Astrocyte (in vitro differentiated cells and primary cell): ENCODE results near the gene ABHD17A. TPM values are rescaled to one million over a fixed set of nuclear protein-coding genes. Genes with fewer than 3 reads are reported as not detected.

Source experiments
- DNase-seq: peaks from one replicate; pipeline ENCODE4 v3.0.0-alpha.2; 2010; ENCODE audit warnings: low read depth
- FAIRE-seq: peaks from 2 replicates; lab custom pipeline; 2011; peaks lifted over from hg19 to GRCh38; lab: Jason Lieb, UNC
- H2AFZ ChIP-seq: 2 replicates; pipeline ENCODE4 v1.6.0; 2012; ENCODE audit warnings: low read depth, low read length, inconsistent platforms
- H3K27ac ChIP-seq: 2 replicates; pipeline ENCODE4 v1.5.1; 2011; ENCODE audit warnings: low read depth, low read length, inconsistent platforms
- H3K27me3 ChIP-seq: 2 replicates; pipeline ENCODE4 v1.6.0; 2011; ENCODE audit warnings: low read length, inconsistent platforms; ENCODE audit not compliant: insufficient read depth
- H3K36me3 ChIP-seq: 2 replicates; pipeline ENCODE4 v1.5.1; 2011; ENCODE audit warnings: low read length, inconsistent platforms; ENCODE audit not compliant: insufficient read depth
- H3K4me1 ChIP-seq: 2 replicates; pipeline ENCODE4 v1.5.1; 2011; ENCODE audit warnings: low read length, inconsistent platforms; ENCODE audit not compliant: insufficient read depth
- H3K4me2 ChIP-seq: 2 replicates; pipeline ENCODE4 v1.6.0; 2012; ENCODE audit warnings: low read length, inconsistent platforms
- H3K4me3 ChIP-seq: 2 replicates; pipeline ENCODE4 v1.5.1; 2011; ENCODE audit warnings: low read depth, mild to moderate bottlenecking, low read length, inconsistent platforms; ENCODE audit not compliant: insufficient read depth
- H3K79me2 ChIP-seq: 2 replicates; pipeline ENCODE4 v1.6.0; 2012; ENCODE audit warnings: mild to moderate bottlenecking, low read length, inconsistent platforms; ENCODE audit not compliant: insufficient read depth
- H3K9ac ChIP-seq: 2 replicates; pipeline ENCODE4 v1.6.0; 2012; ENCODE audit warnings: mild to moderate bottlenecking, low read length, inconsistent platforms
- H3K9me3 ChIP-seq: 2 replicates; pipeline ENCODE4 v1.5.1; 2012; ENCODE audit warnings: low read depth, mild to moderate bottlenecking, low read length, inconsistent platforms; ENCODE audit not compliant: insufficient read depth
- H4K20me1 ChIP-seq: 2 replicates; pipeline ENCODE4 v1.6.0; 2012; ENCODE audit warnings: low read length, inconsistent platforms; ENCODE audit not compliant: insufficient read depth
- H3K27ac Mint-ChIP-seq: one replicate; pipeline ENCODE4 v1.8.0; 2021; ENCODE audit warnings: mild to moderate bottlenecking, mixed read lengths; ENCODE audit not compliant: unreplicated experiment
- H3K27me3 Mint-ChIP-seq: one replicate; pipeline ENCODE4 v1.8.0; 2021; ENCODE audit warnings: low read depth, mixed read lengths; ENCODE audit not compliant: unreplicated experiment
- H3K36me3 Mint-ChIP-seq: one replicate; pipeline ENCODE4 v1.8.0; 2021; ENCODE audit warnings: low read depth, mixed read lengths; ENCODE audit not compliant: unreplicated experiment
- H3K4me1 Mint-ChIP-seq: one replicate; pipeline ENCODE4 v1.8.0; 2021; ENCODE audit warnings: low read depth, mixed read lengths; ENCODE audit not compliant: unreplicated experiment
- H3K4me3 Mint-ChIP-seq: one replicate; pipeline ENCODE4 v1.8.0; 2021; ENCODE audit warnings: mild to moderate bottlenecking, moderate library complexity, mixed read lengths; ENCODE audit not compliant: unreplicated experiment
- H3K9me3 Mint-ChIP-seq: one replicate; pipeline ENCODE4 v1.8.0; 2021; ENCODE audit warnings: mild to moderate bottlenecking, mixed read lengths; ENCODE audit not compliant: unreplicated experiment
- CTCF ChIP-seq: IDR thresholded peaks from 2 replicates; pipeline ENCODE4 v1.5.1; 2011; ENCODE audit warnings: low read depth, mild to moderate bottlenecking, inconsistent platforms, low read length, moderate library complexity; ENCODE audit not compliant: insufficient read depth
- EZH2 ChIP-seq: IDR thresholded peaks from 2 replicates; pipeline ENCODE4 v1.6.1; 2012; ENCODE audit warnings: mild to moderate bottlenecking, low read length, inconsistent platforms; ENCODE audit not compliant: insufficient read depth
- total RNA-seq: library from RNA; stranded (reverse); gene quantifications from 2 replicates; pipeline ENCODE4 v1.2.1, GENCODE V29; 2021

Gene ABHD17A
- total RNA-seq, 1 donor from 2014 or later, result 56.7 TPM

GRCh38 chr19:1844513-1845124 lies 40.7 kb downstream of the ABHD17A start:
- Histone ChIP-seq H3K27me3 (no peaks in the 10 kb centered on the region), H3K79me2 (peaks cover 88% of the 10 kb centered on the region), H2AFZ (no peak overlapping the region), H3K4me3 (no peak overlapping the region), H3K4me1 (peaks cover 14% of the 10 kb centered on the region), H3K4me2 (no peak overlapping the region), H3K36me3 (no peaks in the 10 kb centered on the region), H3K27ac (no peak overlapping the region), H4K20me1 (peaks cover 86% of the 10 kb centered on the region), H3K9me3 (no peaks in the 10 kb centered on the region), H3K9ac (no peak overlapping the region)
- FAIRE-seq (no peak), DNase-seq (no peak)
- Mint-ChIP-seq H3K4me1 (peaks cover 15% of the 10 kb centered on the region), H3K36me3 (no peaks in the 10 kb centered on the region), H3K27ac (no peak overlapping the region), H3K27me3 (no peaks in the 10 kb centered on the region), H3K9me3 (no peaks in the 10 kb centered on the region), H3K4me3 (no peak overlapping the region)
- TF ChIP-seq EZH2, result no peak
- no peak for TF ChIP-seq CTCF

GRCh38 chr19:1843646-1844394 lies 41.5 kb downstream of the ABHD17A start:
- TF ChIP-seq EZH2 (no peak), CTCF (no peak)
- H3K4me1 Mint-ChIP-seq, result peaks cover 15% of the 10 kb centered on the region
- no peaks in the 10 kb centered on the region for H3K9me3 ChIP-seq
- H4K20me1 ChIP-seq, result peaks cover 90% of the 10 kb centered on the region
- no peaks in the 10 kb centered on the region for H3K36me3 Mint-ChIP-seq
- no peak overlapping the region for H3K4me3 ChIP-seq
- no peaks in the 10 kb centered on the region for H3K27me3 Mint-ChIP-seq
- H2AFZ ChIP-seq, result no peak overlapping the region
- no peak overlapping the region for H3K27ac Mint-ChIP-seq
- H3K4me3 Mint-ChIP-seq, result no peak overlapping the region
- H3K9me3 Mint-ChIP-seq, result no peaks in the 10 kb centered on the region
- H3K79me2 ChIP-seq, result peaks cover 95% of the 10 kb centered on the region
- DNase-seq (no peak), FAIRE-seq (no peak)
- H3K27ac ChIP-seq, result no peak overlapping the region
- no peaks in the 10 kb centered on the region for H3K36me3 ChIP-seq
- peaks cover 14% of the 10 kb centered on the region for H3K4me1 ChIP-seq
- H3K9ac ChIP-seq, result no peak overlapping the region
- no peak overlapping the region for H3K4me2 ChIP-seq
- no peaks in the 10 kb centered on the region for H3K27me3 ChIP-seq

GRCh38 chr19:1843116-1843515 lies 42.2 kb downstream of the ABHD17A start:
- peaks cover 97% of the 10 kb centered on the region for H3K79me2 ChIP-seq
- no peak for DNase-seq
- H3K27me3 Mint-ChIP-seq, result no peaks in the 10 kb centered on the region
- peaks cover 15% of the 10 kb centered on the region for H3K4me1 Mint-ChIP-seq
- peaks cover 14% of the 10 kb centered on the region for H3K4me1 ChIP-seq
- H3K9me3 Mint-ChIP-seq, result no peaks in the 10 kb centered on the region
- H3K27me3 ChIP-seq, result no peaks in the 10 kb centered on the region
- H2AFZ ChIP-seq, result no peak overlapping the region
- no peak overlapping the region for H3K27ac Mint-ChIP-seq
- FAIRE-seq, result no peak
- no peak for TF ChIP-seq EZH2
- TF ChIP-seq CTCF, result no peak
- no peaks in the 10 kb centered on the region for H3K9me3 ChIP-seq
- H3K36me3 Mint-ChIP-seq, result no peaks in the 10 kb centered on the region
- no peak overlapping the region for H3K4me3 ChIP-seq
- no peak overlapping the region for H3K9ac ChIP-seq
- no peak overlapping the region for H3K4me3 Mint-ChIP-seq
- H4K20me1 ChIP-seq, result peaks cover 96% of the 10 kb centered on the region
- H3K36me3 ChIP-seq, result no peaks in the 10 kb centered on the region
- no peak overlapping the region for H3K4me2 ChIP-seq
- H3K27ac ChIP-seq, result no peak overlapping the region
